HEK293 (cell line): Measurements from ENCODE around the gene C1QB.

Source experiments
- CTCF ChIA-PET: fragments of 350-600 bp; formaldehyde crosslinking; extraction: SDS; loops from one replicate; lab custom pipeline; 2021; ENCODE audit warnings: antibody characterized with exemption; lab: Yijun Ruan, JAX
- POLR2A ChIA-PET: fragments of 300-600 bp; formaldehyde crosslinking; extraction: SDS; loops from one replicate; lab custom pipeline; 2020; ENCODE audit warnings: antibody characterized with exemption, inconsistent platforms; lab: Yijun Ruan, JAX
- H3K27ac ChIP-seq: fragments of 200-500 bp; sonication (Bioruptor generic); 2 replicates; pipeline ENCODE4 v1.5.1; 2014; ENCODE audit warnings: low read depth, low read length, control low read depth, inconsistent platforms; ENCODE audit errors: extremely low read depth
- H3K36me3 ChIP-seq, 2 experiments: fragments of 200-500 bp in 1 of 2; sonication (Bioruptor generic) in 1 of 2; 1 replicate in 1 of 2; 2 replicates in 1 of 2; pipeline ENCODE4 v1.5.1; 2014 to 2017; ENCODE audit warnings: inconsistent platforms in 2 of 2, low read length in 2 of 2; ENCODE audit not compliant: control insufficient read depth in 2 of 2, insufficient read depth in 1 of 2
- H3K4me1 ChIP-seq: fragments of 200-500 bp; sonication (Bioruptor generic); 2 replicates; pipeline ENCODE4 v1.5.1; 2014; ENCODE audit warnings: mild to moderate bottlenecking, low read length, inconsistent platforms; ENCODE audit not compliant: control insufficient read depth, insufficient read depth
- H3K4me3 ChIP-seq: 2 replicates; pipeline ENCODE4 v1.5.1; 2011; ENCODE audit warnings: low read depth, mild to moderate bottlenecking, control low read depth, low read length, moderate library complexity
- H3K9me3 ChIP-seq: fragments of 200-500 bp; sonication (Bioruptor generic); 2 replicates; pipeline ENCODE4 v1.5.1; 2014; ENCODE audit warnings: low read depth, low read length, inconsistent platforms; ENCODE audit not compliant: control insufficient read depth, insufficient read depth
- HOXA7 ChIP-seq: sonication (generic); formaldehyde crosslinking; IDR thresholded peaks from 2 replicates; pipeline ENCODE4 v1.8.1; 2022; ENCODE audit warnings: missing genetic modification reagents, borderline replicate concordance
- INSM2 ChIP-seq: fragments of 450-650 bp; formaldehyde crosslinking; IDR thresholded peaks from 2 replicates; pipeline ENCODE4 v1.5.1; 2016; ENCODE audit warnings: missing biosample characterization, missing genetic modification characterization
- MEIS1 ChIP-seq: sonication (generic); formaldehyde crosslinking; IDR thresholded peaks from 2 replicates; pipeline ENCODE4 v1.8.1; 2022; ENCODE audit warnings: missing genetic modification reagents, mild to moderate bottlenecking, borderline replicate concordance
- RBAK ChIP-seq: fragments of 450-650 bp; formaldehyde crosslinking; IDR thresholded peaks from 2 replicates; pipeline ENCODE4 v1.5.1; 2016; ENCODE audit warnings: missing biosample characterization, missing genetic modification characterization
- TSHZ1 ChIP-seq: fragments of 450-650 bp; formaldehyde crosslinking; IDR thresholded peaks from 2 replicates; pipeline ENCODE4 v1.5.1; 2016; ENCODE audit warnings: missing biosample characterization, missing genetic modification characterization, borderline replicate concordance
- YY1 ChIP-seq: fragments of 450-650 bp; formaldehyde crosslinking; IDR thresholded peaks from 2 replicates; pipeline ENCODE4 v1.5.1; 2018; ENCODE audit warnings: missing biosample characterization, missing genetic modification characterization
- ZBTB11 ChIP-seq: fragments of 450-650 bp; formaldehyde crosslinking; conservative IDR thresholded peaks from 2 replicates; pipeline ENCODE4 v1.5.1; 2016; ENCODE audit warnings: low read depth, missing biosample characterization, missing genetic modification characterization
- ZNF132 ChIP-seq: fragments of 450-650 bp; formaldehyde crosslinking; IDR thresholded peaks from 2 replicates; pipeline ENCODE4 v1.5.1; 2017; ENCODE audit warnings: missing biosample characterization, missing genetic modification characterization, borderline replicate concordance
- ZNF202 ChIP-seq: fragments of 450-650 bp; formaldehyde crosslinking; IDR thresholded peaks from 2 replicates; pipeline ENCODE4 v1.5.1; 2016; ENCODE audit warnings: missing biosample characterization, missing genetic modification characterization, borderline replicate concordance
- ZNF311 ChIP-seq: fragments of 450-650 bp; formaldehyde crosslinking; IDR thresholded peaks from 2 replicates; pipeline ENCODE4 v1.5.1; 2017; ENCODE audit warnings: missing biosample characterization, missing genetic modification characterization, borderline replicate concordance
- ZNF366 ChIP-seq: fragments of 450-650 bp; formaldehyde crosslinking; conservative IDR thresholded peaks from 2 replicates; pipeline ENCODE4 v1.5.1; 2016; ENCODE audit warnings: missing biosample characterization, missing genetic modification characterization
- ZNF394 ChIP-seq: fragments of 450-650 bp; formaldehyde crosslinking; IDR thresholded peaks from 2 replicates; pipeline ENCODE4 v1.5.1; 2016; ENCODE audit warnings: missing biosample characterization, missing genetic modification characterization, mild to moderate bottlenecking, moderate library complexity, borderline replicate concordance
- ZNF48 ChIP-seq: fragments of 450-650 bp; formaldehyde crosslinking; IDR thresholded peaks from 2 replicates; pipeline ENCODE4 v1.5.1; 2016; ENCODE audit warnings: missing biosample characterization, missing genetic modification characterization
- ZNF530 ChIP-seq: fragments of 450-650 bp; formaldehyde crosslinking; IDR thresholded peaks from 2 replicates; pipeline ENCODE4 v1.5.1; 2016; ENCODE audit warnings: low read depth, missing biosample characterization, missing genetic modification characterization
- ZNF558 ChIP-seq: fragments of 450-650 bp; formaldehyde crosslinking; IDR thresholded peaks from 2 replicates; pipeline ENCODE4 v1.5.1; 2016; ENCODE audit warnings: missing biosample characterization, missing genetic modification characterization
- ZNF560 ChIP-seq: fragments of 450-650 bp; formaldehyde crosslinking; IDR thresholded peaks from 2 replicates; pipeline ENCODE4 v1.5.1; 2017; ENCODE audit warnings: missing biosample characterization, missing genetic modification characterization, borderline replicate concordance
- ZNF639 ChIP-seq: fragments of 450-650 bp; formaldehyde crosslinking; IDR thresholded peaks from 2 replicates; pipeline ENCODE4 v1.5.1; 2016; ENCODE audit warnings: missing biosample characterization, missing genetic modification characterization
- ZNF776 ChIP-seq: fragments of 450-650 bp; formaldehyde crosslinking; IDR thresholded peaks from 2 replicates; pipeline ENCODE4 v1.5.0; 2017; ENCODE audit warnings: missing biosample characterization, missing genetic modification characterization, borderline replicate concordance
- ZXDB ChIP-seq: fragments of 450-650 bp; formaldehyde crosslinking; IDR thresholded peaks from 2 replicates; pipeline ENCODE4 v1.5.1; 2016; ENCODE audit warnings: missing biosample characterization, missing genetic modification characterization
- TF ChIP-seq, protein P1 (sequence below): fragments of 450-650 bp; formaldehyde crosslinking; IDR thresholded peaks from 2 replicates; pipeline ENCODE4 v1.5.1; 2016; ENCODE audit warnings: missing biosample characterization, missing genetic modification characterization

C1QB gene

GRCh38 chr1:22710701-22711049, 57.6 kb downstream of the C1QB start, which contains the start of gene EPHB2:
Gene EPHB2, plus strand, starts transcription at chr1:22710839. Its CDS starts 144 bp downstream, at chr1:22710983.
- Histone ChIP-seq H3K36me3 (peaks cover 0 to 3% of the 10 kb centered on the region in 2 experiments; a peak in 1 of 3 replicates), H3K9me3 (no peaks in the 10 kb centered on the region), H3K27ac (peak within 1 kb of the TSS; percentile 90), H3K4me1 (peaks cover 2% of the 10 kb centered on the region; the same call in 1 of the 2 replicates), H3K4me3 (peak within 1 kb of the TSS; percentile 45)
- POLR2A ChIA-PET, result no interaction called here
- CTCF ChIA-PET, result no interaction called here
- TF ChIP-seq YY1, result no peak
- no peak for TF ChIP-seq RBAK
- TF ChIP-seq ZNF202 (tag by site-specific recombination), result no peak
- TF ChIP-seq ZNF366 (tag by site-specific recombination), result no peak
- TF ChIP-seq ZNF639 (tag by site-specific recombination), result no peak
- no peak for TF ChIP-seq ZXDB
- no peak for TF ChIP-seq ZNF132
- TF ChIP-seq TSHZ1 (tag by site-specific recombination), result no peak
- TF ChIP-seq HOXA7 (CRISPR knock-in tag), result no peak
- no peak for TF ChIP-seq ZNF394 (tag by site-specific recombination)
- no peak for TF ChIP-seq ZNF530 (tag by site-specific recombination)
- no peak for TF ChIP-seq ZNF48 (tag by site-specific recombination)
- TF ChIP-seq ZBTB11 (tag by site-specific recombination), result no peak
- TF ChIP-seq MEIS1 (CRISPR knock-in tag), result no peak

GRCh38 chr1:22711071-22711470, 58.0 kb downstream of the C1QB start:
- H3K9me3 ChIP-seq, result no peaks in the 10 kb centered on the region
- H3K4me1 ChIP-seq, result peaks cover 2% of the 10 kb centered on the region; the same call in 1 of the 2 replicates
- ChIA-PET CTCF (interaction anchor here (1.5 kb wide), 1 partner anchor 151 kb away, joined by 3 read pairs; no protein-coding TSS in a partner anchor), POLR2A (no interaction called here)
- no peak overlapping the region; the same call in 1 of the 2 replicates for H3K27ac ChIP-seq
- no peak for TF ChIP-seq ZNF776
- TF ChIP-seq ZNF560 (tag by site-specific recombination), result no peak
- no peak for TF ChIP-seq INSM2 (tag by site-specific recombination)
- no peak for TF ChIP-seq ZNF48 (tag by site-specific recombination)
- TF ChIP-seq, protein P1, sequence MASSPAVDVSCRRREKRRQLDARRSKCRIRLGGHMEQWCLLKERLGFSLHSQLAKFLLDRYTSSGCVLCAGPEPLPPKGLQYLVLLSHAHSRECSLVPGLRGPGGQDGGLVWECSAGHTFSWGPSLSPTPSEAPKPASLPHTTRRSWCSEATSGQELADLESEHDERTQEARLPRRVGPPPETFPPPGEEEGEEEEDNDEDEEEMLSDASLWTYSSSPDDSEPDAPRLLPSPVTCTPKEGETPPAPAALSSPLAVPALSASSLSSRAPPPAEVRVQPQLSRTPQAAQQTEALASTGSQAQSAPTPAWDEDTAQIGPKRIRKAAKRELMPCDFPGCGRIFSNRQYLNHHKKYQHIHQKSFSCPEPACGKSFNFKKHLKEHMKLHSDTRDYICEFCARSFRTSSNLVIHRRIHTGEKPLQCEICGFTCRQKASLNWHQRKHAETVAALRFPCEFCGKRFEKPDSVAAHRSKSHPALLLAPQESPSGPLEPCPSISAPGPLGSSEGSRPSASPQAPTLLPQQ (tag by site-specific recombination), result no peak
- TF ChIP-seq ZNF558, result no peak
- no peak for TF ChIP-seq ZNF311
- H3K36me3 ChIP-seq, result peaks cover 0 to 3% of the 10 kb centered on the region in 2 experiments; a peak in 1 of 3 replicates
- H3K4me3 ChIP-seq, result peak overlapping the region; percentile 45
